HepG2 (cell line): Measurements from ENCODE around the gene CDK12. TPM values are rescaled to one million over a fixed set of nuclear protein-coding genes. Genes with fewer than 3 reads are reported as not detected.
A peak's percentile ranks its signal among the peaks of the same experiment; 100 is the strongest.

ENCODE experiments used
- DMAP1 ChIP-seq: IDR thresholded peaks from 2 replicates; pipeline ENCODE4 v1.6.1; 2016
- GZF1 ChIP-seq: sonication (generic); formaldehyde crosslinking; IDR thresholded peaks from 2 replicates; pipeline ENCODE4 v1.5.1; 2020; ENCODE audit warnings: mild to moderate bottlenecking, missing genetic modification reagents
- KDM3A ChIP-seq: IDR thresholded peaks from 2 replicates; pipeline ENCODE4 v1.6.1; 2018; ENCODE audit warnings: low read depth, missing compliant biosample characterization
- NFRKB ChIP-seq: fragments of 450-650 bp; IDR thresholded peaks from 2 replicates; pipeline ENCODE4 v1.6.1; 2017
- SKI ChIP-seq: fragments of 450-650 bp; IDR thresholded peaks from one replicate; pipeline ENCODE4 v1.6.1; 2018; ENCODE audit warnings: mild to moderate bottlenecking; ENCODE audit not compliant: partially characterized antibody
- YY1 ChIP-seq: IDR thresholded peaks from 2 replicates; pipeline ENCODE4 v1.6.1; 2011; ENCODE audit warnings: low read length, low read depth, moderate library complexity, mild to moderate bottlenecking; ENCODE audit not compliant: insufficient read depth, insufficient replicate concordance
- ZBTB1 ChIP-seq: sonication (generic); formaldehyde crosslinking; IDR thresholded peaks from 2 replicates; pipeline ENCODE4 v1.4.0; 2020; ENCODE audit warnings: missing genetic modification reagents, borderline replicate concordance
- ZKSCAN5 ChIP-seq: sonication (generic); formaldehyde crosslinking; IDR thresholded peaks from 2 replicates; pipeline ENCODE4 v1.5.1; 2020; ENCODE audit warnings: mild to moderate bottlenecking, missing genetic modification reagents
- ZMAT3 ChIP-seq: sonication (generic); formaldehyde crosslinking; conservative IDR thresholded peaks from 2 replicates; pipeline ENCODE4 v1.7.0; 2021; ENCODE audit warnings: missing genetic modification reagents
- ZNF24 ChIP-seq: fragments of 450-650 bp; IDR thresholded peaks from 2 replicates; pipeline ENCODE4 v1.6.1; 2017; ENCODE audit warnings: antibody characterized with exemption, mild to moderate bottlenecking
- ZNF451 ChIP-seq: sonication (generic); formaldehyde crosslinking; IDR thresholded peaks from 2 replicates; pipeline ENCODE4 v1.5.0; 2020; ENCODE audit warnings: mild to moderate bottlenecking, missing genetic modification reagents
- ZNF644 ChIP-seq: IDR thresholded peaks from 2 replicates; pipeline ENCODE4 v1.6.1; 2016; ENCODE audit warnings: low read depth
- ZNF670 ChIP-seq: sonication (generic); formaldehyde crosslinking; IDR thresholded peaks from 2 replicates; pipeline ENCODE4 v1.8.0; 2022; ENCODE audit warnings: mild to moderate bottlenecking, missing genetic modification reagents, borderline replicate concordance
- ZNF761 ChIP-seq: sonication (generic); formaldehyde crosslinking; conservative IDR thresholded peaks from 2 replicates; pipeline ENCODE4 v1.4.0; 2020; ENCODE audit warnings: mild to moderate bottlenecking, missing genetic modification reagents
- ZNF792 ChIP-seq: IDR thresholded peaks from 2 replicates; pipeline ENCODE4 v1.6.1; 2016
- ZNF816 ChIP-seq: sonication (generic); formaldehyde crosslinking; IDR thresholded peaks from 2 replicates; pipeline ENCODE4 v1.8.0; 2022; ENCODE audit warnings: missing genetic modification reagents, mild to moderate bottlenecking, borderline replicate concordance
- polyA plus RNA-seq, 8 experiments: library from polyadenylated mRNA; depleted of rRNA in 3 of 8; stranded (reverse) in 7 of 8; unstranded in 1 of 8; fragments of >200 nt; fragmentation: Illumina TruSeq in 4 of 8; extraction: Trizol in 4 of 8; gene quantifications; 2 replicates each; pipeline versions ENCODE4 v1.2.1 to v1.2.3, GENCODE V29; 2011 to 2016; ENCODE audit warnings: low read depth in 4 of 8, missing spikeins in 1 of 8, mixed read lengths in 1 of 8; ENCODE audit not compliant: insufficient read depth in 1 of 8
- total RNA-seq, 5 experiments: library from RNA; depleted of rRNA; stranded (reverse); fragments of >200 nt; fragmentation: Illumina TruSeq; extraction: Trizol; gene quantifications; 2 replicates each; pipeline ENCODE4 v1.2.3, GENCODE V29; 2016; ENCODE audit warnings: low read depth in 1 of 5
- TF ChIP-seq, protein P1 (sequence below): sonication (generic); formaldehyde crosslinking; IDR thresholded peaks from 2 replicates; pipeline ENCODE4 v1.4.0; 2020; ENCODE audit warnings: missing genetic modification reagents
- TF ChIP-seq, protein P2 (sequence below): sonication (generic); formaldehyde crosslinking; IDR thresholded peaks from 2 replicates; pipeline ENCODE4 v1.5.0; 2020; ENCODE audit warnings: missing genetic modification reagents
- TF ChIP-seq, protein P3 (sequence below): sonication (generic); formaldehyde crosslinking; IDR thresholded peaks from 2 replicates; pipeline ENCODE4 v1.4.0; 2020; ENCODE audit warnings: missing genetic modification reagents
- TF ChIP-seq, protein P4 (sequence below): sonication (generic); formaldehyde crosslinking; IDR thresholded peaks from 2 replicates; pipeline ENCODE4 v1.8.0; 2022; ENCODE audit warnings: missing genetic modification reagents, low read depth, mild to moderate bottlenecking, borderline replicate concordance
- TF ChIP-seq, protein P5 (sequence below): sonication (generic); formaldehyde crosslinking; IDR thresholded peaks from 2 replicates; pipeline ENCODE4 v1.5.0; 2020; ENCODE audit warnings: mild to moderate bottlenecking, missing genetic modification reagents, moderate library complexity
- TF ChIP-seq, protein P6 (sequence below): sonication (generic); formaldehyde crosslinking; IDR thresholded peaks from 2 replicates; pipeline ENCODE4 v1.9.0; 2021; ENCODE audit warnings: missing genetic modification reagents, borderline replicate concordance

CDK12 gene
- total and polyA plus RNA-seq, 2 of the 13 experiments (the other 11 are each of a cell fraction or from before 2014, with no cell fraction given), result 24.0 to 88.6 TPM

DNA sequence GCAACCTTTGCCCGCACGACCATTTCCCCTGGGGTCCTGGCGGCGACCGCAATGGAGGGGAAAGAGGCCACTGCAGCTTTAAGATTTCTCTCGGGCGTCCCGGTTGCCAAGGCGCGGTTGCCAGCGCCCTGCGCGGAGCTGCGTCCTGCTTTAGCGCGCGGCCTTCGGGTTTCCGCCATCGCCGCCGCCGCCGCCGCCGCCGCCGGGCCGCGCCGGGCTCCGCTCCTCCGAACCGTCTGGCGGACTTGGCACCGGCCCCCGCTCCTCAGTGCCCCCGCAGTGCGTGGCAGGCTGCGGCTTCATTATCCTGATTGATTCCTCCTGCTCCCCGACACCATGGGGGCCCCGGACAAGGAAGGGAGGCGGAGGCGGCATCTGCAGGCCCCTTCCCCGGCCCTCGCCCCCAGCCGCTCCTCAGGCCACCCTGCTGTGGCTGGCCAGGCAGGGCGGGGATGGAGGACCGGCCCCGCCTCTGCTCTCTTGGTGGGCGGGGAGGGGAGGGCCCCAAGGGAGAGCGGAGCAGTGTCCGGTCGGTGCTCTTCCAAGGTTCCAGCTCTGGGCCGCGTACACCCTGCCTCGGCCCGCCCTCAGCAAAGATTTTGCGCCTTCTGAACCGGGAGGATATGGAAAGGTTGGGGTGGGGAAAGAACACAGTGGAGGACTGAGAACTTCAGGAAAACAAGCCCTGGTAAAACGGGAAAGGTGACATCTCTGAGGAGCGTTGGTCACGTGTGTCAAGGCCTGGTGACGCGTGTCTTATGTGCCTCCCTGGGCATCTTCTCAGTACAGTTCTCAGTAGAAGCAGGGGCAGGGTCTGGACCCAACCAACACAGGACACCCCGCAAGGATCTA is 112.4 kb downstream of the CDK12 start (continued):
- TF ChIP-seq, protein P1, sequence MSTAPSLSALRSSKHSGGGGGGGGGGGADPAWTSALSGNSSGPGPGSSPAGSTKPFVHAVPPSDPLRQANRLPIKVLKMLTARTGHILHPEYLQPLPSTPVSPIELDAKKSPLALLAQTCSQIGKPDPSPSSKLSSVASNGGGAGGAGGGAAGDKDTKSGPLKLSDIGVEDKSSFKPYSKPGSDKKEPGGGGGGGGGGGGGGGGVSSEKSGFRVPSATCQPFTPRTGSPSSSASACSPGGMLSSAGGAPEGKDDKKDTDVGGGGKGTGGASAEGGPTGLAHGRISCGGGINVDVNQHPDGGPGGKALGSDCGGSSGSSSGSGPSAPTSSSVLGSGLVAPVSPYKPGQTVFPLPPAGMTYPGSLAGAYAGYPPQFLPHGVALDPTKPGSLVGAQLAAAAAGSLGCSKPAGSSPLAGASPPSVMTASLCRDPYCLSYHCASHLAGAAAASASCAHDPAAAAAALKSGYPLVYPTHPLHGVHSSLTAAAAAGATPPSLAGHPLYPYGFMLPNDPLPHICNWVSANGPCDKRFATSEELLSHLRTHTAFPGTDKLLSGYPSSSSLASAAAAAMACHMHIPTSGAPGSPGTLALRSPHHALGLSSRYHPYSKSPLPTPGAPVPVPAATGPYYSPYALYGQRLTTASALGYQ (CRISPR knock-in tag), result no peak
- TF ChIP-seq ZNF816, result no peak
- no peak for TF ChIP-seq ZKSCAN5
- no peak for TF ChIP-seq ZMAT3
- no peak for TF ChIP-seq ZNF761 (CRISPR knock-in tag)
- TF ChIP-seq, protein P2, sequence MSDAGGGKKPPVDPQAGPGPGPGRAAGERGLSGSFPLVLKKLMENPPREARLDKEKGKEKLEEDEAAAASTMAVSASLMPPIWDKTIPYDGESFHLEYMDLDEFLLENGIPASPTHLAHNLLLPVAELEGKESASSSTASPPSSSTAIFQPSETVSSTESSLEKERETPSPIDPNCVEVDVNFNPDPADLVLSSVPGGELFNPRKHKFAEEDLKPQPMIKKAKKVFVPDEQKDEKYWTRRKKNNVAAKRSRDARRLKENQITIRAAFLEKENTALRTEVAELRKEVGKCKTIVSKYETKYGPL, result no peak
- TF ChIP-seq YY1, result peak; percentile 61
- TF ChIP-seq SKI, result peak; percentile 60
- TF ChIP-seq ZNF792 (CRISPR knock-in tag), result no peak
- no peak for TF ChIP-seq ZNF451 (CRISPR knock-in tag)
- TF ChIP-seq, protein P3, sequence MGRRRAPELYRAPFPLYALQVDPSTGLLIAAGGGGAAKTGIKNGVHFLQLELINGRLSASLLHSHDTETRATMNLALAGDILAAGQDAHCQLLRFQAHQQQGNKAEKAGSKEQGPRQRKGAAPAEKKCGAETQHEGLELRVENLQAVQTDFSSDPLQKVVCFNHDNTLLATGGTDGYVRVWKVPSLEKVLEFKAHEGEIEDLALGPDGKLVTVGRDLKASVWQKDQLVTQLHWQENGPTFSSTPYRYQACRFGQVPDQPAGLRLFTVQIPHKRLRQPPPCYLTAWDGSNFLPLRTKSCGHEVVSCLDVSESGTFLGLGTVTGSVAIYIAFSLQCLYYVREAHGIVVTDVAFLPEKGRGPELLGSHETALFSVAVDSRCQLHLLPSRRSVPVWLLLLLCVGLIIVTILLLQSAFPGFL, result no peak
- TF ChIP-seq ZNF644, result no peak
- no peak for TF ChIP-seq ZBTB1 (CRISPR knock-in tag)
- TF ChIP-seq, protein P4, sequence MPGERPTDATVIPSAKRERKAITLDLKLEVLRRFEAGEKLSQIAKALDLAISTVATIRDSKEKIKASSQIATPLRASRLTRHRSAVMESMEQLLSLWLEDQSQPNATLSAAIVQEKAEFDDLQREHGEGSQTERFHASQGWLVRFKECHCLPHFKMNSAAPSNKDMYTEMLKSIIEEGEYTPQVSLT (CRISPR knock-in tag), result no peak
- TF ChIP-seq NFRKB, result no peak
- TF ChIP-seq, protein P5, sequence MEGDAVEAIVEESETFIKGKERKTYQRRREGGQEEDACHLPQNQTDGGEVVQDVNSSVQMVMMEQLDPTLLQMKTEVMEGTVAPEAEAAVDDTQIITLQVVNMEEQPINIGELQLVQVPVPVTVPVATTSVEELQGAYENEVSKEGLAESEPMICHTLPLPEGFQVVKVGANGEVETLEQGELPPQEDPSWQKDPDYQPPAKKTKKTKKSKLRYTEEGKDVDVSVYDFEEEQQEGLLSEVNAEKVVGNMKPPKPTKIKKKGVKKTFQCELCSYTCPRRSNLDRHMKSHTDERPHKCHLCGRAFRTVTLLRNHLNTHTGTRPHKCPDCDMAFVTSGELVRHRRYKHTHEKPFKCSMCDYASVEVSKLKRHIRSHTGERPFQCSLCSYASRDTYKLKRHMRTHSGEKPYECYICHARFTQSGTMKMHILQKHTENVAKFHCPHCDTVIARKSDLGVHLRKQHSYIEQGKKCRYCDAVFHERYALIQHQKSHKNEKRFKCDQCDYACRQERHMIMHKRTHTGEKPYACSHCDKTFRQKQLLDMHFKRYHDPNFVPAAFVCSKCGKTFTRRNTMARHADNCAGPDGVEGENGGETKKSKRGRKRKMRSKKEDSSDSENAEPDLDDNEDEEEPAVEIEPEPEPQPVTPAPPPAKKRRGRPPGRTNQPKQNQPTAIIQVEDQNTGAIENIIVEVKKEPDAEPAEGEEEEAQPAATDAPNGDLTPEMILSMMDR (CRISPR knock-in tag), result no peak
- TF ChIP-seq GZF1 (CRISPR knock-in tag), result 0 out of 2 replicates have a peak, but pooled peaks have one; percentile 47
- no peak for TF ChIP-seq DMAP1
- TF ChIP-seq, protein P6, sequence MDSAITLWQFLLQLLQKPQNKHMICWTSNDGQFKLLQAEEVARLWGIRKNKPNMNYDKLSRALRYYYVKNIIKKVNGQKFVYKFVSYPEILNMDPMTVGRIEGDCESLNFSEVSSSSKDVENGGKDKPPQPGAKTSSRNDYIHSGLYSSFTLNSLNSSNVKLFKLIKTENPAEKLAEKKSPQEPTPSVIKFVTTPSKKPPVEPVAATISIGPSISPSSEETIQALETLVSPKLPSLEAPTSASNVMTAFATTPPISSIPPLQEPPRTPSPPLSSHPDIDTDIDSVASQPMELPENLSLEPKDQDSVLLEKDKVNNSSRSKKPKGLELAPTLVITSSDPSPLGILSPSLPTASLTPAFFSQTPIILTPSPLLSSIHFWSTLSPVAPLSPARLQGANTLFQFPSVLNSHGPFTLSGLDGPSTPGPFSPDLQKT (CRISPR knock-in tag), result no peak
- TF ChIP-seq ZNF670 (CRISPR knock-in tag), result no peak
- no peak for TF ChIP-seq ZNF24
- 0 out of 2 replicates have a peak, but pooled peaks have one; percentile 58 for TF ChIP-seq KDM3A (CRISPR knock-in tag)
